ENCODE measurements around the gene TAF11L9.

- no peak for TF ChIP-seq CTCF (IDR thresholded peaks at IDR 0.05)
- TF ChIP-seq EZH2phosphoT487 (IDR thresholded peaks at IDR 0.05): no peak
- no peak for TF ChIP-seq EZH2 (IDR thresholded peaks at IDR 0.05)
These were observed 40.0 kb upstream of the TAF11L9 start, which contains the start of gene TAF11L14 for GRCh38 chr5:17634160-17634559.
